Measurements from ENCODE around the gene PTAR1.
A peak's percentile ranks its signal among the peaks of the same experiment; 100 is the strongest.

PTAR1 gene

GRCh38 chr9:69675563-69675962, 84.2 kb downstream of the PTAR1 start:
- DNase-seq (ENCODE audit: low read depth) = no peak
- TF ChIP-seq CTCF (IDR thresholded peaks at IDR 0.05; ENCODE audit: insufficient read depth, low read depth, low read length, missing control alignments) = no peak
- H3K4me3 ChIP-seq (ENCODE audit: low read depth, low read length) = no peak overlapping the region

- no peak for DNase-seq (ENCODE audit: low read depth)
- no peak for TF ChIP-seq CTCF (IDR thresholded peaks at IDR 0.05; ENCODE audit: insufficient read depth, low read depth, low read length, missing control alignments)
- no peak overlapping the region for H3K4me3 ChIP-seq (ENCODE audit: low read depth, low read length)
Measured at GRCh38 chr9:69674716-69675438, 84.9 kb downstream of the PTAR1 start.

- no peak for TF ChIP-seq CTCF (IDR thresholded peaks at IDR 0.05; ENCODE audit: insufficient read depth, low read depth, low read length, missing control alignments)
- DNase-seq (ENCODE audit: low read depth) = no peak
- H3K4me3 ChIP-seq (ENCODE audit: low read depth, low read length) = no peak overlapping the region
Measured at GRCh38 chr9:69674112-69674685, 85.6 kb downstream of the PTAR1 start.

GRCh38 chr9:69673311-69673640, 86.5 kb downstream of the PTAR1 start:
- TF ChIP-seq CTCF (IDR thresholded peaks at IDR 0.05; ENCODE audit: insufficient read depth, low read depth, low read length, missing control alignments) = no peak
- no peak for DNase-seq (ENCODE audit: low read depth)
- H3K4me3 ChIP-seq (ENCODE audit: low read depth, low read length) = no peak overlapping the region

- peak; percentile 82 for TF ChIP-seq CTCF (IDR thresholded peaks at IDR 0.05; ENCODE audit: insufficient read depth, low read depth, low read length, missing control alignments)
- DNase-seq (ENCODE audit: low read depth) = peak; percentile 80
- H3K4me3 ChIP-seq (ENCODE audit: low read depth, low read length) = peak overlapping the region; percentile 46
Measured at GRCh38 chr9:69672596-69673310, 87.1 kb downstream of the PTAR1 start.

GRCh38 chr9:69671879-69672595, 87.8 kb downstream of the PTAR1 start, which contains the start of gene APBA1:
Gene APBA1 (minus strand): TSS chr9:69672371.
- H3K4me3 ChIP-seq (ENCODE audit: low read depth, low read length) = peak within 1 kb of the TSS; percentile 46
- peak; percentile 19 for DNase-seq (ENCODE audit: low read depth)
- TF ChIP-seq CTCF (IDR thresholded peaks at IDR 0.05; ENCODE audit: insufficient read depth, low read depth, low read length, missing control alignments) = no peak
